ENCODE measurements around the gene GNG8. TPM values are rescaled to one million over a fixed set of nuclear protein-coding genes. Genes with fewer than 3 reads are reported as not detected.

The GNG8 gene
- total RNA-seq, 6 experiments from 2014 or later = not detected

DNA sequence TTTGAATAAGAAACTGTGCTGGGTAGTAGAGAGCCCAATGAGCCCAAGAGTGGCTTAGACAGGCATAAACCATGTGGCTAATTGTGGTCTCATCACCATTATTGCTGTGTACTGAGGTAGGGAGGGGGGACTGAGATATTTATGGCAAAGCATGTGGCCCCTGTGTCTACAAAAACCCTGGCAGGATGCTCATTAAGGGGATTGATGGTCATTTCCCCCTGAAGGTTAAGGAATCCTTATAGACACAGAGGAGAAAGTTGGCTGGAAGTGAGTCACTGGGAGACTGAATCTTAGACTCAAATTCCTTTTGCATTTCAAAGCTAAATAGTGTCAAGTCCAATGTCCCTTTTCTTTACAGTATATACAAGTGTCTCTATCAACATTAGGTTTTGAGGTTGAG is 34.8 kb upstream of the GNG8 start:
- intact Hi-C loops (cut with DNase I) = no loop called here
- no peaks in the 10 kb centered on the region for H3K27me3 ChIP-seq
- H3K4me1 ChIP-seq = no peaks in the 10 kb centered on the region
- H3K36me3 ChIP-seq = peaks cover 0 to 13% (median 7%) of the 10 kb centered on the region in 4 donors
- no peak for TF ChIP-seq CTCF (IDR thresholded peaks at IDR 0.05)
- no peak for TF ChIP-seq POLR2A (IDR thresholded peaks at IDR 0.05)
- DNase-seq (no peak), ATAC-seq (no peak)
- no peak overlapping the region for H3K27ac ChIP-seq
- H3K9me3 ChIP-seq = no peaks in the 10 kb centered on the region
- H3K4me3 ChIP-seq = no peak overlapping the region

GRCh38 chr19:46668662-46669061 is 32.7 kb upstream of the GNG8 start:
- intact Hi-C loops (cut with DNase I) = loop anchor here in 1 of 2 donors (5.0 kb wide), 1 partner anchor 56 kb away; no protein-coding TSS in a partner anchor
- Histone ChIP-seq H3K27me3 (no peaks in the 10 kb centered on the region), H3K36me3 (no peaks in the 10 kb centered on the region), H3K4me3 (no peak overlapping the region), H3K4me1 (no peaks in the 10 kb centered on the region), H3K9me3 (no peaks in the 10 kb centered on the region), H3K27ac (no peak overlapping the region)
- TF ChIP-seq POLR2A (IDR thresholded peaks at IDR 0.05) = no peak
- TF ChIP-seq CTCF (IDR thresholded peaks at IDR 0.05) = no peak
- WGBS (ENCODE audit: insufficient coverage, low coverage, low lambda C conversion rate, missing lambda C conversion rate) = 75% methylated on average over 3 of the region's 3 CpGs
- DNase-seq = no peak
- ATAC-seq = no peak

- Histone ChIP-seq H3K4me3 (no peak overlapping the region), H3K27ac (no peak overlapping the region), H3K36me3 (no peaks in the 10 kb centered on the region), H3K9me3 (no peaks in the 10 kb centered on the region), H3K4me1 (peaks cover 0 to 10% (median 0%) of the 10 kb centered on the region in 4 donors), H3K27me3 (no peaks in the 10 kb centered on the region)
- ATAC-seq (no peak), DNase-seq (no peak)
- 58% methylated on average over 8 of the region's 8 CpGs for WGBS (ENCODE audit: insufficient coverage, low coverage, low lambda C conversion rate, missing lambda C conversion rate)
- no peak for TF ChIP-seq POLR2A (IDR thresholded peaks at IDR 0.05)
- TF ChIP-seq CTCF (IDR thresholded peaks at IDR 0.05) = no peak
- intact Hi-C loops (cut with DNase I) = loop anchor here in 1 of 2 donors (5.0 kb wide), 1 partner anchor 53 kb away; no protein-coding TSS in a partner anchor
Measured at GRCh38 chr19:46665072-46665471, 29.1 kb upstream of the GNG8 start.

- H3K36me3 ChIP-seq = no peaks in the 10 kb centered on the region
- H3K27me3 ChIP-seq = no peaks in the 10 kb centered on the region
- no peaks in the 10 kb centered on the region for H3K9me3 ChIP-seq
- peaks cover 0 to 10% (median 0%) of the 10 kb centered on the region in 4 donors for H3K4me1 ChIP-seq
- intact Hi-C loops (cut with DNase I) = loop anchor here in 1 of 2 donors (5.0 kb wide), 1 partner anchor 50 kb away; no protein-coding TSS in a partner anchor
- H3K4me3 ChIP-seq = peak overlapping the region in 2 of 3 donors; percentile 17 to 37
- H3K27ac ChIP-seq = peak overlapping the region in 1 of 3 donors; percentile 27
- ATAC-seq (peak; percentile 62 to 73 (median 72)), DNase-seq (peak; percentile 80 to 82 (median 81))
- 6% methylated on average over 19 of the region's 19 CpGs for WGBS (ENCODE audit: insufficient coverage, low coverage, low lambda C conversion rate, missing lambda C conversion rate)
- TF ChIP-seq CTCF (IDR thresholded peaks at IDR 0.05) (peak; percentile 84 to 90 (median 88)), POLR2A (IDR thresholded peaks at IDR 0.05) (no peak)
Measured at GRCh38 chr19:46661735-46662592, 26.0 kb upstream of the GNG8 start.
